NCI-H2029 treated with DMSO at 0.1 percent for 48 hours (cell line): ENCODE measurements around the gene NUTM1.

Experiments
- DNase-seq: peaks from one replicate; lab custom pipeline; 2025; lab: John Stamatoyannopoulos, UW

Gene NUTM1

GRCh38 chr15:34342737-34343575 lies at the start of gene NUTM1, which contains the start of gene NOP10:
Gene NUTM1, plus strand, starts transcription at chr15:34343315. Its CDS starts 382 bp downstream, at chr15:34343697.
Gene NOP10, minus strand, starts transcription at chr15:34343136. Its CDS starts 63 bp downstream, at chr15:34343073.
- DNase-seq: peak; percentile 55

GRCh38 chr15:34297059-34297458 lies 46.1 kb upstream of the NUTM1 start:
- no peak for DNase-seq

- no peak for DNase-seq
Observed at GRCh38 chr15:34301058-34301457, 42.1 kb upstream of the NUTM1 start.

GRCh38 chr15:34304613-34305012 lies 38.5 kb upstream of the NUTM1 start:
- no peak for DNase-seq

- no peak for DNase-seq
Observed at GRCh38 chr15:34311563-34311962, 31.6 kb upstream of the NUTM1 start.

GRCh38 chr15:34314491-34315490 lies 28.3 kb upstream of the NUTM1 start:
- no peak for DNase-seq

- peak; percentile 16 for DNase-seq
Observed at GRCh38 chr15:34318277-34319079, 24.6 kb upstream of the NUTM1 start.

- no peak for DNase-seq
Observed at GRCh38 chr15:34323217-34323616, 19.9 kb upstream of the NUTM1 start.

GRCh38 chr15:34324933-34325332 lies 18.2 kb upstream of the NUTM1 start:
- DNase-seq: no peak

- DNase-seq: no peak
Observed at GRCh38 chr15:34325368-34325767, 17.7 kb upstream of the NUTM1 start.

GRCh38 chr15:34327906-34328305 lies 15.2 kb upstream of the NUTM1 start:
- no peak for DNase-seq

GRCh38 chr15:34329006-34329405 lies 14.1 kb upstream of the NUTM1 start:
- DNase-seq: no peak

- DNase-seq: no peak
Observed at GRCh38 chr15:34330279-34330678, 12.8 kb upstream of the NUTM1 start.

- DNase-seq: no peak
Observed at GRCh38 chr15:34331809-34332208, 11.3 kb upstream of the NUTM1 start.

- DNase-seq: no peak
Observed at GRCh38 chr15:34332553-34333120, 10.5 kb upstream of the NUTM1 start.

GRCh38 chr15:34334672-34335071 lies 8.4 kb upstream of the NUTM1 start:
- no peak for DNase-seq

GRCh38 chr15:34335176-34336032 lies 7.7 kb upstream of the NUTM1 start:
- no peak for DNase-seq

- no peak for DNase-seq
Observed at GRCh38 chr15:34336231-34336990, 6.7 kb upstream of the NUTM1 start.

- DNase-seq: no peak
Observed at GRCh38 chr15:34336991-34337556, 6.0 kb upstream of the NUTM1 start.
